Lung microvascular endothelial cell (primary cell): ENCODE results near the gene PYGB. TPM values are rescaled to one million over a fixed set of nuclear protein-coding genes. Genes with fewer than 3 reads are reported as not detected.
A peak's percentile ranks its signal among the peaks of the same experiment; 100 is the strongest.

Experiments
- DNase-seq, 2 donors: peaks; one replicate each; pipeline versions ENCODE4 v3.0.0 to v3.0.0-alpha.2; 2010; ENCODE audit warnings: low read depth in 2 of 2
- total RNA-seq: library from RNA; depleted of rRNA; stranded (reverse); fragments of >200 nt; gene quantifications from 2 replicates; pipeline ENCODE4 v1.2.1, GENCODE V29; 2014

The PYGB gene
- total RNA-seq, 1 donor from 2014 or later = 62.3 TPM

- DNase-seq = no peak
Measured at GRCh38 chr20:25215521-25215920, 32.4 kb upstream of the PYGB start.

- no peak for DNase-seq
Measured at GRCh38 chr20:25216199-25216945, 31.5 kb upstream of the PYGB start.

GRCh38 chr20:25217161-25218108 is 30.4 kb upstream of the PYGB start:
- DNase-seq = no peak

- DNase-seq = no peak
Measured at GRCh38 chr20:25218109-25218486, 29.8 kb upstream of the PYGB start.

GRCh38 chr20:25218492-25218891 is 29.4 kb upstream of the PYGB start:
- no peak for DNase-seq

GRCh38 chr20:25219365-25219764 is 28.5 kb upstream of the PYGB start:
- no peak for DNase-seq

- DNase-seq = peak in 1 of 2 donors; percentile 29
Measured at GRCh38 chr20:25220021-25220730, 27.7 kb upstream of the PYGB start.

- DNase-seq = no peak
Measured at GRCh38 chr20:25220810-25221591, 26.9 kb upstream of the PYGB start.

- no peak for DNase-seq
Measured at GRCh38 chr20:25221592-25222460, 26.1 kb upstream of the PYGB start.

GRCh38 chr20:25222461-25223178 is 25.3 kb upstream of the PYGB start:
- DNase-seq = no peak

- DNase-seq = peak; percentile 69 to 89
Measured at GRCh38 chr20:25223179-25223661, 24.7 kb upstream of the PYGB start.

GRCh38 chr20:25223765-25224720 is 23.8 kb upstream of the PYGB start:
- no peak for DNase-seq

GRCh38 chr20:25224941-25225340 is 22.9 kb upstream of the PYGB start:
- no peak for DNase-seq

- DNase-seq = no peak
Measured at GRCh38 chr20:25225642-25226432, 22.0 kb upstream of the PYGB start.

- peak in 1 of 2 donors; percentile 81 for DNase-seq
Measured at GRCh38 chr20:25226433-25227316, 21.2 kb upstream of the PYGB start.

GRCh38 chr20:25227317-25227831 is 20.5 kb upstream of the PYGB start:
- DNase-seq = peak; percentile 65 to 83
